ENCODE data around the gene TLCD1.

Gene TLCD1

GRCh38 chr17:28684963-28685362 is 41.1 kb downstream of the TLCD1 start:
- DNase-seq (ENCODE audit: low spot score): no peak
- in situ Hi-C loops (cut with MboI; ENCODE audit: low pct_unique_long_range_greater_than_20kb, low sequenced_read_pairs, unreplicated experiment): no loop called here
- no peak for TF ChIP-seq CTCF (IDR thresholded peaks at IDR 0.05; ENCODE audit: extremely low read depth, insufficient read depth, missing control alignments)

- no peak for TF ChIP-seq CTCF (IDR thresholded peaks at IDR 0.05; ENCODE audit: extremely low read depth, insufficient read depth, missing control alignments)
- DNase-seq (ENCODE audit: low spot score): no peak
- in situ Hi-C loops (cut with MboI; ENCODE audit: low pct_unique_long_range_greater_than_20kb, low sequenced_read_pairs, unreplicated experiment): no loop called here
Measured at GRCh38 chr17:28682655-28683054, 43.4 kb downstream of the TLCD1 start.

DNA sequence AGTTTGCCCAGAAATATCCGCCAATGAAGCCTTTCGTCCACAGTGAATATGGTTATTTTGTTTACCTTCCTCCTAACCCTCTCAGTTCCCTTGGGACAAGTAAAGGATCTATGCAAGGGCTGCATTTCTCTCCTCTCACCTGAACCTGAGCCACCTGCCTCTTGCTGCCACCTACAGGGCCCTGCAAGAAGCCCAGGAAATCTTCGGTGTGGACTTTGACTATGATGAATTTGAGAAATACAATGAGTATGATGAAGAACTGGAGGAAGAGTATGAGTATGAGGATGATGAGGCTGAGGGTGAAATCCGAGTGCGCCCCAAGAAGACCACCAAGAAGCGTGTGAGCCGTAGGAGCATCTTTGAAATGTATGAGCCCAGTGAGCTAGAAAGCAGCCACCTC is 50.1 kb downstream of the TLCD1 start:
- TF ChIP-seq CTCF (IDR thresholded peaks at IDR 0.05; ENCODE audit: extremely low read depth, insufficient read depth, missing control alignments): peak; percentile 42
- in situ Hi-C loops (cut with MboI; ENCODE audit: low pct_unique_long_range_greater_than_20kb, low sequenced_read_pairs, unreplicated experiment): no loop called here
- DNase-seq (ENCODE audit: low spot score): no peak

GRCh38 chr17:28675490-28675889 is 50.5 kb downstream of the TLCD1 start:
- DNase-seq (ENCODE audit: low spot score): no peak
- in situ Hi-C loops (cut with MboI; ENCODE audit: low pct_unique_long_range_greater_than_20kb, low sequenced_read_pairs, unreplicated experiment): no loop called here
- no peak for TF ChIP-seq CTCF (IDR thresholded peaks at IDR 0.05; ENCODE audit: extremely low read depth, insufficient read depth, missing control alignments)
